Stimulated activated effector memory CD8-positive, alpha-beta T cell treated with anti-CD3 and anti-CD28 coated beads, Interleukin-12 subunit alpha, Interleukin-12 subunit beta, amount 100 ng/mL, for 72 hours (primary cell): ENCODE measurements around the gene HIBCH.
"Not testable (repeated sequence)": the region's sequence is repeated elsewhere in the genome, so short reads cannot be mapped to it uniquely, and the experiment has no call there.

Source experiments
- ATAC-seq: fragments of 150-1000 bp; cut with Tn5 transposase; 2 replicates; pipeline ENCODE4 v1.10.0; 2021
- DNase-seq, 2 donors: peaks; one replicate each; pipeline ENCODE4 v3.0.0; 2021 to 2022; ENCODE audit warnings: low spot score in 2 of 2
- H3K27ac Mint-ChIP-seq: one replicate; pipeline ENCODE4 v1.8.0; 2022; ENCODE audit warnings: mild to moderate bottlenecking, mixed read lengths
- H3K36me3 Mint-ChIP-seq: one replicate; pipeline ENCODE4 v1.8.0; 2022; ENCODE audit warnings: mild to moderate bottlenecking, mixed read lengths
- H3K4me1 Mint-ChIP-seq: one replicate; pipeline ENCODE4 v1.8.0; 2022; ENCODE audit warnings: mixed read lengths
- H3K4me3 Mint-ChIP-seq: one replicate; pipeline ENCODE4 v1.8.0; 2022; ENCODE audit warnings: mild to moderate bottlenecking, mixed read lengths
- H3K9me3 Mint-ChIP-seq: one replicate; pipeline ENCODE4 v1.8.0; 2022; ENCODE audit warnings: mixed read lengths

Gene HIBCH, protein sequence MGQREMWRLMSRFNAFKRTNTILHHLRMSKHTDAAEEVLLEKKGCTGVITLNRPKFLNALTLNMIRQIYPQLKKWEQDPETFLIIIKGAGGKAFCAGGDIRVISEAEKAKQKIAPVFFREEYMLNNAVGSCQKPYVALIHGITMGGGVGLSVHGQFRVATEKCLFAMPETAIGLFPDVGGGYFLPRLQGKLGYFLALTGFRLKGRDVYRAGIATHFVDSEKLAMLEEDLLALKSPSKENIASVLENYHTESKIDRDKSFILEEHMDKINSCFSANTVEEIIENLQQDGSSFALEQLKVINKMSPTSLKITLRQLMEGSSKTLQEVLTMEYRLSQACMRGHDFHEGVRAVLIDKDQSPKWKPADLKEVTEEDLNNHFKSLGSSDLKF

DNA sequence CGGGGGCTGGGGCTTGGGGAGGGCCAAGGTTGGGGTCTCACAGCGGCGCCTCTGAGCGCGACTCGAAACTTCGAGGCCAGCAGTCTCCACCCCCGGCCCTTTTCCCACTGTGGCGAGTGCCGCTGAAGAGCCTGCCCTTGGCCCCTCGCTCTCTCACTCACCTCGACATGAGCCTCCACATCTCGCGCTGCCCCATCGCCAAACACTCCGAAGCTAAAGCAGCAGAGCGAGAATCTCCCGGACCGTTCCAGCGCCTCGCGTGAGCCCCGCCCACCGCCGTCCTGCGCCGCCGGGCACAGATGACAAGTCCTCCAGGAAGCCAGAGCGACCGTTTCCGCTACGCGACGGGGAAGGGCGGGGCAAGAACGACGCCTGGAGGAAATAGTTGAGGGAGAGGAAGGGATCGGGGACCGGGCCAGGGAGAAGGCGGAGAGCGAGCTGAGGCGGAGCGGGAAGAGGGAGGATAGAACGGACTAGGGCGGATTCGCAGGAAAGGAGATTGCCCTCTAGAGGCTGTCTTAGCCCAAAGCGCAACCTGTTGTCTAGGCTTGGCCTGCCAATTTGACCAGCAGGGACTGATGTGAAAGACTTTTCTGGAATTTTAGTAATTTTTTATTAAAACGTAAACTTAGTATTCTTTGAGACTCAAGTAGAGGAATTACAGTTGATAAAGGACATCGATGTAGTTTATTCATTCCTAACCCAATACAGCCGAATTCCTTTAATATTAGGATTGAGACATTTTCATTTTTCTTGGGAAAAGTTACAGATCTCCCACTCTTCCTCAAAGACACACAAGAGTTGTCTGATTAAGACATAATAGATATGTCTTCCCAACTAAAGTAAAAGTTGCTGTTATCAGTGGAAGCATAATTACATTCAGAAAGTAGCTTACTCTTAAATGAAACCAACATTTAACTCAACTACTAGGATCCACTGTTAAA is at the start of gene HIBCH:
TSS of gene HIBCH (minus strand) at position 272 of the 944 bp plus-strand sequence. CDS start at position 196, 76 bp downstream.
- Mint-ChIP-seq H3K4me3 (peak within 1 kb of the TSS; percentile 92), H3K36me3 (peaks cover 25% of the 10 kb centered on the region), H3K4me1 (peaks cover 48% of the 10 kb centered on the region), H3K9me3 (no peaks in the 10 kb centered on the region), H3K27ac (peak within 1 kb of the TSS; percentile 98)
- ATAC-seq (peak; percentile 92), DNase-seq (peak; percentile 77 to 95)

DNA sequence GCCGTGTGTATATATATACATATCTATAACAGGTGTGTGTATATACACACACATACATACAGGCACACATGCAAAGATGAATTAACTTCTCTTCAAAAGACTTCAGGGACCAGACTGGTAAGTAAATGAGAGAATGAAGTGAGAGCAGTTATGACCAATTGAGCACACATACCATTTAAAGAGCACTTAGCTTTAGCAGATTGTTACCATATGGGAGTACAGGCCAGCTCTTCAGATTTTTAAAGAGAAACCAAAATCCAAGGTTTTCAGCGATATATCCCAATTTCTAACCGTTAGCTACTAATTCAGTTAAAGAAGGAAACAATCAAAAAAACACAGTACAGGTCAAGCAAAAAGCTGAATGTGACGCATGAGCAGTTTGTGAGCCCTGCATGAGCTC is 47.5 kb upstream of the HIBCH start:
- H3K4me3 Mint-ChIP-seq = no peak overlapping the region
- H3K4me1 Mint-ChIP-seq = peaks cover under 1% of the 10 kb centered on the region
- H3K9me3 Mint-ChIP-seq = no peaks in the 10 kb centered on the region
- no peak overlapping the region for H3K27ac Mint-ChIP-seq
- H3K36me3 Mint-ChIP-seq = peaks cover 36% of the 10 kb centered on the region
- DNase-seq = no peak
- ATAC-seq = no peak

- Mint-ChIP-seq H3K9me3 (no peaks in the 10 kb centered on the region), H3K27ac (no peak overlapping the region), H3K4me1 (no peaks in the 10 kb centered on the region), H3K4me3 (no peak overlapping the region), H3K36me3 (peaks cover 36% of the 10 kb centered on the region)
- no peak for DNase-seq
- ATAC-seq = no peak
These were observed 46.7 kb upstream of the HIBCH start for GRCh38 chr2:190366248-190366753.

DNA sequence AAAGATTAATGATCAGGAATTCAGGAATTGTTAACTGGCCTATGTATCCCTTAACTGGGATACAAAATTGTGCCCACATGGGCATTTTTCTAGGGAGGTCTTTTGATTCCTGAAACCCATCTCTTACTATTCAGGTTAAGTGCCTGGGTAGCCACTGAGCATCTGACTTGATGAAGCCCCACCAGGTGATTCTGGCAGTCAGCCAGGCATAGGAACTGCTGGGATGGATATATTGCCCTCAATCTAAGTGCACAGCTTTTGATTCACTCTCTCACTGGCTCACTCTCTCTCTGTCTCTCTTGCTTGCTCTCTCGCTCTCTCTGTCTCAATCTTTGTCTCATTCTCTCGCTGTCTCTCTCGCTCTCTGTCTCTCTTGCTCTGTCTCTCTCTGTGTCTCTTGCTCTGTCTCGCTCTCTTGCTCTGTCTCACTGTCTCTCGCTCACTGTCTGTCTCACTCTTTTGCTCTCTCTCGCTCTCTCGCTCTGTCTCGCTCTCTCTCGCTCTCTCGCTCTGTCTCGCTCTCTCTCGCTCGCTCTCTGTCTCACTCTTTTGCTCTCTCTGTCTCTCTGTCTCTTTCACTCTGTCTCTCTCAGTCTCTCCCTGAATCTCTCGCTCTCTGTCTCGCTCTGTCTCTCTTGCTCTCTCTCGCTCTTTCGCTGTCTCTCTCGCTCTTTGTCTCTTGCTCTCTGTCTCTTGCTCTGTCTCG is 46.0 kb upstream of the HIBCH start:
- ATAC-seq (no peak), DNase-seq (no peak)
- Mint-ChIP-seq H3K27ac (no peak overlapping the region), H3K36me3 (peaks cover 36% of the 10 kb centered on the region), H3K4me3 (no peak overlapping the region), H3K4me1 (no peaks in the 10 kb centered on the region), H3K9me3 (no peaks in the 10 kb centered on the region)

DNA sequence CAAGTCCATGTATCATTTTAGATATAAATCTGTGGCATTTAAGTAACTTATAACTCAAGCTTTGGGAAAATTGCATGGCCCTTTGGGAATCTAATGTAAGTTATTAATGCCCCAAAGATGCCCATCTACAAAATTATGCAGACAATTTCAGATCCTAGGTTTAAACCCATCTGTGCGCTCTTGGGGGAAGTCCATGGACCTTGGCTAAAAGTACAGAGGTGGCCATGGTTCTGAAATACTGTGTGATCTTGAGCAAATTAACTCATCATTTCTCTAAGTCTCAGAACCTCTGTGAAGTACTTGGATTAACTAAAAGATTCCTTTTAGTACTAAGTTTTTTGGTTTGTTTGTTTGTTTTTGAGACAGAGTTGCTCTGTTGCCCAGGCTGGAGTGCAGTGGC is 43.3 kb upstream of the HIBCH start:
- ATAC-seq (no peak), DNase-seq (no peak)
- Mint-ChIP-seq H3K27ac (no peak overlapping the region), H3K4me3 (no peak overlapping the region), H3K36me3 (peaks cover 18% of the 10 kb centered on the region), H3K9me3 (no peaks in the 10 kb centered on the region), H3K4me1 (peaks cover 17% of the 10 kb centered on the region)

- no peak overlapping the region for H3K27ac Mint-ChIP-seq
- H3K36me3 Mint-ChIP-seq = peaks cover 10% of the 10 kb centered on the region
- H3K9me3 Mint-ChIP-seq = no peaks in the 10 kb centered on the region
- ATAC-seq (no peak), DNase-seq (no peak)
- H3K4me3 Mint-ChIP-seq = no peak overlapping the region
- peaks cover 17% of the 10 kb centered on the region for H3K4me1 Mint-ChIP-seq
These were observed 41.9 kb upstream of the HIBCH start for GRCh38 chr2:190361572-190361971.

DNA sequence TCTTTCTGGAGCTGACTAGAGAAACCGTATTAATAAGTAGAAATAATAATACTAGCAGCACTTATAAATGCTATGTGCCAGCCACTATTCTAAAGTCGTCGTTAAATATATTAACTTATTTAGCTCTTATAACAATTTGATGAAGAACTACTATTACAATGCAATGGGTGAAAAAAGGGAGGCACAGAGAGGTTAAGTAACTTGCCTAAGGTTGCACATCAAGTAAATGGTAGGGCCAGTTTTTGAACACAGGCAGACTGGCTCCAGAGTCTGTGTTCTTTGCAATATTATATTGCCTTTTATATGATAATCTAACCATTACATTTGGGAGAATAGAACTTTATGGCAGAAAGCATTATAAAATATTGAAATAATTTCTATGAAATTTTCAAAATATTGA is 41.3 kb upstream of the HIBCH start:
- peaks cover 17% of the 10 kb centered on the region for H3K4me1 Mint-ChIP-seq
- no peak for DNase-seq
- H3K27ac Mint-ChIP-seq = no peak overlapping the region
- peaks cover 10% of the 10 kb centered on the region for H3K36me3 Mint-ChIP-seq
- H3K4me3 Mint-ChIP-seq = no peak overlapping the region
- ATAC-seq = no peak
- H3K9me3 Mint-ChIP-seq = no peaks in the 10 kb centered on the region

- H3K27ac Mint-ChIP-seq = peak overlapping the region; percentile 95
- peak overlapping the region; percentile 92 for H3K4me3 Mint-ChIP-seq
- DNase-seq = no peak
- peaks cover 10% of the 10 kb centered on the region for H3K36me3 Mint-ChIP-seq
- ATAC-seq = no peak
- peaks cover 17% of the 10 kb centered on the region for H3K4me1 Mint-ChIP-seq
- no peaks in the 10 kb centered on the region for H3K9me3 Mint-ChIP-seq
These were observed 40.9 kb upstream of the HIBCH start for GRCh38 chr2:190360561-190360960.

DNA sequence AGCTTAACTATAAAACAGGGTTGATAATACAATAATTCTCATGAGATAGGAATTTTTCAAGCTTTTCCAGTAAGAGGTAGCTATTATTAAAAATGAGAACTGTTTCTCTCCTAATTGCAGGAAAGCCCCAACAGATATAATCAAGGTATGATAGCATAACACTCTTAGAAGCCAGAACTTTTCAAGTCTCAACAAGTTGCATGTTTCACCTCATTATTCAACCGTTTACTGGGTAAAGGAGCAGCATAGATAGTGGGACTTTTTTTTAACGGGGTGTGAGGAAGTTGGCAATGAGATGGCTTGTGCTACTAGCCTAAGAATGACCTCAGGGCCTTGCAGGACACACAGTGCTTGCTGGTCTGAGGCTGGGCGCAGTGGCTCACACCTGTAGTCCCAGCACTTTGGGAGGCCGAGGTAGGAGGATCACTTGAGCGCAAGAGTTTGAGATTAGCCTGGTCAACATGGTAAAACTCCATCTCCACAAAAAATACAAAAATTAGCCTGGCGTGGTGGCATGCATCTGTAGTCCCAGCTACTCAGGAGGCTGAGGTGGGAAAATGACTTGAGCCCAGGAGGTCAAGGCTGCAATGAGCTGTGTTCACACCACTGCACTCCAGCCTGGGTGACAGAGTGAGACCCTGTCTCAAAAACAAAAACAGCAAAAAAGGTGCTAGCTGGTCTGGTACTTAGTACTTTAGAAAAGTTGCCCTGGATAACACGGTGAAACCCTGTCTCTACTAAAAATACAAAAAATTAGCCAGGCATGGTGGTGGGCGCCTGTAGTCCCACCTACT is 39.2 kb upstream of the HIBCH start:
- peaks cover 10% of the 10 kb centered on the region for H3K36me3 Mint-ChIP-seq
- not testable (repeated sequence) for DNase-seq, H3K9me3 Mint-ChIP-seq, ATAC-seq
- peaks cover 17% of the 10 kb centered on the region for H3K4me1 Mint-ChIP-seq
- H3K4me3 Mint-ChIP-seq = peak overlapping the region; percentile 92
- H3K27ac Mint-ChIP-seq = peak overlapping the region; percentile 95

GRCh38 chr2:190357600-190357999 is 38.0 kb upstream of the HIBCH start:
- H3K27ac Mint-ChIP-seq = no peak overlapping the region
- peaks cover 26% of the 10 kb centered on the region for H3K4me1 Mint-ChIP-seq
- no peak for ATAC-seq
- peaks cover 6% of the 10 kb centered on the region for H3K36me3 Mint-ChIP-seq
- no peak overlapping the region for H3K4me3 Mint-ChIP-seq
- H3K9me3 Mint-ChIP-seq = no peaks in the 10 kb centered on the region
- DNase-seq = no peak

- ATAC-seq (no peak), DNase-seq (no peak)
- Mint-ChIP-seq H3K9me3 (no peaks in the 10 kb centered on the region), H3K4me3 (no peak overlapping the region), H3K27ac (no peak overlapping the region), H3K36me3 (peaks cover 6% of the 10 kb centered on the region), H3K4me1 (peaks cover 28% of the 10 kb centered on the region)
These were observed 36.5 kb upstream of the HIBCH start for GRCh38 chr2:190355968-190356644.

GRCh38 chr2:190354003-190354690 is 34.5 kb upstream of the HIBCH start:
- H3K4me1 Mint-ChIP-seq = peaks cover 13% of the 10 kb centered on the region
- H3K27ac Mint-ChIP-seq = no peak overlapping the region
- H3K36me3 Mint-ChIP-seq = peaks cover under 1% of the 10 kb centered on the region
- ATAC-seq (no peak), DNase-seq (no peak)
- H3K4me3 Mint-ChIP-seq = no peak overlapping the region
- H3K9me3 Mint-ChIP-seq = no peaks in the 10 kb centered on the region

- peaks cover 11% of the 10 kb centered on the region for H3K4me1 Mint-ChIP-seq
- no peak overlapping the region for H3K27ac Mint-ChIP-seq
- ATAC-seq = no peak
- H3K4me3 Mint-ChIP-seq = no peak overlapping the region
- peaks cover 6% of the 10 kb centered on the region for H3K36me3 Mint-ChIP-seq
- no peak for DNase-seq
- H3K9me3 Mint-ChIP-seq = no peaks in the 10 kb centered on the region
These were observed 33.9 kb upstream of the HIBCH start for GRCh38 chr2:190353537-190353899.
